ENCODE data around the gene ZNF521.

The ZNF521 gene

GRCh38 chr18:25310045-25310444 is 41.9 kb downstream of the ZNF521 start:
- DNase-seq (ENCODE audit: low spot score): no peak
- in situ Hi-C loops (cut with MboI; ENCODE audit: low pct_unique_long_range_greater_than_20kb, low sequenced_read_pairs, unreplicated experiment): no loop called here
- TF ChIP-seq CTCF (IDR thresholded peaks at IDR 0.05; ENCODE audit: extremely low read depth, insufficient read depth, missing control alignments): peak; percentile 23

- TF ChIP-seq CTCF (IDR thresholded peaks at IDR 0.05; ENCODE audit: extremely low read depth, insufficient read depth, missing control alignments): no peak
- in situ Hi-C loops (cut with MboI; ENCODE audit: low pct_unique_long_range_greater_than_20kb, low sequenced_read_pairs, unreplicated experiment): no loop called here
- DNase-seq (ENCODE audit: low spot score): no peak
These were observed 43.6 kb downstream of the ZNF521 start for GRCh38 chr18:25308381-25308780.

- no peak for DNase-seq (ENCODE audit: low spot score)
- TF ChIP-seq CTCF (IDR thresholded peaks at IDR 0.05; ENCODE audit: extremely low read depth, insufficient read depth, missing control alignments): no peak
- in situ Hi-C loops (cut with MboI; ENCODE audit: low pct_unique_long_range_greater_than_20kb, low sequenced_read_pairs, unreplicated experiment): no loop called here
These were observed 44.8 kb downstream of the ZNF521 start for GRCh38 chr18:25307192-25307591.

GRCh38 chr18:25306671-25307070 is 45.3 kb downstream of the ZNF521 start:
- in situ Hi-C loops (cut with MboI; ENCODE audit: low pct_unique_long_range_greater_than_20kb, low sequenced_read_pairs, unreplicated experiment): no loop called here
- no peak for TF ChIP-seq CTCF (IDR thresholded peaks at IDR 0.05; ENCODE audit: extremely low read depth, insufficient read depth, missing control alignments)
- DNase-seq (ENCODE audit: low spot score): no peak

- no peak for TF ChIP-seq CTCF (IDR thresholded peaks at IDR 0.05; ENCODE audit: extremely low read depth, insufficient read depth, missing control alignments)
- in situ Hi-C loops (cut with MboI; ENCODE audit: low pct_unique_long_range_greater_than_20kb, low sequenced_read_pairs, unreplicated experiment): no loop called here
- no peak for DNase-seq (ENCODE audit: low spot score)
These were observed 46.4 kb downstream of the ZNF521 start for GRCh38 chr18:25305584-25305983.

GRCh38 chr18:25300492-25300891 is 51.5 kb downstream of the ZNF521 start:
- no peak for DNase-seq (ENCODE audit: low spot score)
- no peak for TF ChIP-seq CTCF (IDR thresholded peaks at IDR 0.05; ENCODE audit: extremely low read depth, insufficient read depth, missing control alignments)
- in situ Hi-C loops (cut with MboI; ENCODE audit: low pct_unique_long_range_greater_than_20kb, low sequenced_read_pairs, unreplicated experiment): no loop called here
